NCI-H2227 treated with DMSO at 0.1 percent for 48 hours (cell line): ENCODE measurements around the gene PPFIBP2.

Experiments
- DNase-seq: peaks from one replicate; lab custom pipeline; 2025; lab: John Stamatoyannopoulos, UW

PPFIBP2 gene

GRCh38 chr11:7513234-7514098 lies at the start of gene PPFIBP2:
Gene PPFIBP2, plus strand, starts transcription at chr11:7513999. Its CDS starts 35,477 bp downstream, at chr11:7549476.
- peak; percentile 48 for DNase-seq

DNA sequence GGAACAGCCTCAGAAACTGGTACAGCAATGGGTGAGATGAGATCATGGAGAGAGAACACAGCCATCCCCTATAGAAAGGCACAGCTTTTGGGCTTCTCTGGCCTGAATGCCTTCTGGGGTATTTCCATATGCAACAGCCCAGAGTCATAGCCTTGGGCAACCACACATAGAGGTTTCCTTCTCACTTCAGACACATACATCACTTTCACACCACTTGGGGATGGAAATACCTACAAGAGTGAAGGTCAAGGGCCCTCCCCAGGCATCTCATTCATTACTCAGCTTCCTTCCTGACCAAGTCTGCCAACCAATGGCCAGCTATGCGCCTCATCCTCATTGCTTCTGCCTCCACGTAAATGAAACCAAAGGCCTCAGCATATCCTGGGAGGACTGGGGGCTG lies 46.1 kb upstream of the PPFIBP2 start:
- no peak for DNase-seq

GRCh38 chr11:7469351-7469865 lies 44.4 kb upstream of the PPFIBP2 start:
- no peak for DNase-seq

DNA sequence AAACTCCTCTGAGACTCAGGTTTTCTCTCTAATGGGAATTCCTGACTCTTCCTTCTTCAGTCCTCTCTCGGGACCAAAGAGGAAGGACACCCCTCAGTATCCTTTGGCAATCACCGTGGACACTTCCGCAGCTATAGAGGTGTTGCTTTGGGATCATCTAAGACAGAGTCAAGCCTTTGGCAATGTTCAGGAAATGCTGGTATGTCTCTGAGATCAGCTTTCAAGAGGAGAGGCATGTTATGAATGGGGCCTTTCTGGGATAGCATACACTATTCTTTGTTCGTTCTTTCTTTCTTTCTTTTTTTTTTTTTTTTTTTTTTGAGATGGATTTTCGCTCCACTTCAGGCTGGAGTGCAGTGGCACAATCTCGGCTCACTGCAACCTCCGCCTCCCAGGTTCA lies 42.7 kb upstream of the PPFIBP2 start:
- no peak for DNase-seq

DNA sequence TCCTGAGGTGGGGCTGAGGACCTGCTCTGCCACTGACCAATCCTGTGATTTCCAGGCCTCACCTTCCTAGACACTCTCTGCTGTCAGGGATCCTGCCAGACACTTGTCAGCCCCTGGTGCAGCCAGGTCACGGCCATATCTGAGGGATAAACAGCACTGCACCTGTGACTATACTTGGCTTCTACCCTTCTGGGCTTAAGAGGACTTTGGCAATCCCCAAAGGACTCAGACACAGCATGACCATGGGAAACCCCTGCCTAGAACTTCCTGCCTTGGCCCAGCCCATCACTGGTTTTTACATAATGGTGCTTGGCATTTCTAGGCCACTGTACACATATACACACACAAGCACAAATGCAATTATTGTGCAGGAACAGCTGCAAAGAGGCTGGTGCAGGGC lies 40.1 kb upstream of the PPFIBP2 start:
- no peak for DNase-seq

DNA sequence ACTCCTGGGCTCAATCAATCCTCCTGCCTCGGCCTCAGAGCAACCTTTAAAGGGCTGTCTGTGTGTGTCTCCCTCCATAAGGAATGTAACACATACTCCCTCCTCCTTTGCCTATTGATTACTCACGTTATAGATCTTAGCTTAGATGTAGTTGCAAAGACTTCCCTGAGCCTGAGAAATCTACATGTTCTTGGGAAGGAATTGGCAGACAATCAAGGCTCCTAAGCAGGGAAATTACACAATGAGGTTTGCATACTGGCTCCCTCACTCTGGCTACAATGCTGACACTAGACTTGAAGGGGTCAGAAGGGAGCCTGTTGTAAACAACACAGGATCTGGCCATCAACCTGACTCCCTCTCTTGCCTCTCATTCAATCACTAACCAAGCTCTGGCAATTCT lies 33.7 kb upstream of the PPFIBP2 start:
- DNase-seq = no peak

DNA sequence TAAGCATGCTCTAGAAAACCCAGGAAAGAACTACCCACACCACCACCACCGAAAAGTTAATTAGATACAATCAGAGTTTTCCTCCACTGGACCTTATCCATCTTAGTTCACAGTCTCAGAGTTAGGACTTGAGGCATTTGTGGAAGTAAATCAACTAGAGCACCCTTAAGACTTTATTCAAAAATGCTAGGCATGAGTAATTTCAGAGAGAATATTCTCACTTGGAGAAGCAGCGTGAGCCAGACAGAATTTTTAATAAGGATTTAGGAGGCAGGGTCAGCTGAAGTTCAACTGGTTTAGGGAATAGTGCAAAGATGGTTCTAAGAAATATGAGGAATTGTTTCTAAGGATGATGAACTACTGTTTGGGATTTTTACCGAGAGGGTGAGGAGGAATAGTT lies 29.7 kb upstream of the PPFIBP2 start:
- no peak for DNase-seq

DNA sequence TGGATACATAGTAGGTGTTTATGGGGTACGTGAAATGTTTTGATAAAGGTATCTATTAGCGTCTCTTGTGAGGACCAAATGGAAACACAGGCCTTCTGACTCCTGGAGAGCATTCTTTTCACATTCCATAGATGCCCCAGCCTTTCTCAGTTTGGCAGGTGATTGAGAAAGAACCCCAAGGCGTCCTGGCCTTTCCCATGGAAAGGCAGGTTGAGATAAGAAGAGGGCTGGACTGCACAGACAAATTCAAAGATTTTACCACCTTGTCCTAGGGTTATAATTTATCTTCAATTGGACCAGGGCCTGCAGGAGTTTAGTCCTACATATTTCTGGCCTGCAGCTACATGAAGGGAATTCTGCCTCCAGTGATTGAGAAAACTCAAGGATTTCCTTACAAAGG lies 29.2 kb upstream of the PPFIBP2 start:
- no peak for DNase-seq

DNA sequence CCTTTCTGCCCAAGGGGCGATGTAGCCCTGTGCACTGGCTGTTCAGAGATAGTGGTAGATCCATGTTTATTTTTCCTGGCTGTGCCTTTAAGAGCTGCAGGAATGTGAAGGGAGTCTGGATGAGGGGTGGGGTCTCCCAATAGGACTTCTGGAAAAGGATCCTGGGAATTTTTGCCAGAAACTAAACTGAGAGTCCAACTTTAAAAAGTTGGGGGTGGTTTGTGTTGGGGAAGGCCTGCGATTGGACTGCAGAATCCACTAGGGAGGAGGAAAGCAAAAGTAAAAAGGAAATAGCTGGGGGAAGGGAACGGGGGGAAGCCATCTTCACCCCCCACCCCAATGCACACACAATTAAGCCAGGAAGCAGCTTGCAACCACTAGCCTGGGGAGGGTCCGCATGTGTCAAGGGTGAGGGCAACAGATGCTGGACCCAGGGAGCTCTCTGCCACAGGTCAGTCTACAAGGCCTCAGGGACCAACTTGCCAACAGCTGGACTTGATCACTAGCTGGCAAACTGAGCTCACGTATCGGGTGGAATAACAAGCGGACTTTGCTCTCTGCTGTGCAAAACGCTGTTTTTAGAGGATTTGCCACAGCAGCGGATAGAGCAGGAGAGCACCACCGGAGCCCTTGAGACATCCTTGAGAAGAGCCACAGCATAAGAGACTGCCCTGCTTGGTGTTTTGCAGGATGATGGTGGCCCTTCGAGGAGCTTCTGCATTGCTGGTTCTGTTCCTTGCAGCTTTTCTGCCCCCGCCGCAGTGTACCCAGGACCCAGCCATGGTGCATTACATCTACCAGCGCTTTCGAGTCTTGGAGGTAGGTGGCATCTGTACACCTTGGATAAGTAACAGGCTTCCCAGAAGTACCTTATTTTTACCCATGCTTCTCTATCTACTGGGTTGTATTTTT lies 28.4 kb upstream of the PPFIBP2 start, which contains the start of gene OLFML1:
Gene OLFML1, plus strand, starts transcription at position 321 of the 912 bp plus-strand sequence. Its CDS starts 370 bp downstream, at position 691.
- no peak for DNase-seq

DNA sequence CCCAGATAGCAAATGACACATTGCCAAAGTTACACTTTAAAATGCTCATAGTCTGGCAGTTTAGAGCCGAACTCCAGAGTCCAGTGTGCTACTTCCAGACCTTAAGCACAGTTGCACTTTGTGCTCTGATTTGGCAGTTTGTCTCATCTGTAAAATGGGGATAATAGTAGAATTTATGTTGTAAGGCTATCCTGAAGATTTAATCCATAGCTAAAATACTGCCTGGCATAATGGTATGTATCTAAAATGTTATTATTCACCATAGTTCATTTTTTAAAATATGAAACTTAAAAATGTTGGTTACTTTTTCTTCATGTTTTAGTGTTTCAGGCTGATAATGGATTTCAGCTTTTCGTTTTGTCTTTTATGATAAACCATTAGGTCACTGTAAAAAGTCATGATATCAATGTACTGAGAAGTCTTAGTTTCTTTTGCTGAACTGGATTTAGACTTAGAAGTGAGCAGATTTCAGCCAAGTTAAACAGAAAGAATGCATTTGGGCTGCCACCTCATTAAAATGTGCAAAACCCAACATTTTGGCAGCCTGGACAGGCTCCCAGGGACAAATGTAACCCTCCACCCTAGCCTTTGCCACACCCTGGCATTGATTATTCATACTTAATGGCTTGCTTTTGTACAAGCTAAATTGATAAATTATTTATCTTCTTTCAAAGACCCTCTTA lies 27.6 kb upstream of the PPFIBP2 start:
- no peak for DNase-seq

- no peak for DNase-seq
Observed at GRCh38 chr11:7486781-7487140, 27.0 kb upstream of the PPFIBP2 start.

- DNase-seq = no peak
Observed at GRCh38 chr11:7487360-7487759, 26.4 kb upstream of the PPFIBP2 start.

GRCh38 chr11:7488681-7489080 lies 25.1 kb upstream of the PPFIBP2 start:
- DNase-seq = no peak

DNA sequence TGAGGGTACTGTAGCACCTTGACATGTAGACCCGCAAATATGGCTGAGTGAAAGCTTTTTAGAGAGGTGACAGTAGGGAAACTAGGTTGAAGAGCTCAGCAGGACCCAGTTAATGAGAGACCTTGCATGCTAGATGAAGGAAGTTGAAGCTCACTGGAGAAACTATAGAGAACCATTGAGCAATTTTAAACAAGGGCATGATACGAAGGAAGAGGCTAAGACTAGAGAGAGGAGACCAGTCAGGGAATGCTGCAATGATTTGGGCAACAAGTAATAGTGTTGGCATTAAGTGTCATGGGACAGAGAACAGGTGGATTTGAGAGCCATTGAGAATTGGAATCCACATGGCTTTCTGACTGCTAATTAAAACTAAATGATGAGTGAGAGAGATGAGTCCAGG lies 24.4 kb upstream of the PPFIBP2 start:
- no peak for DNase-seq

DNA sequence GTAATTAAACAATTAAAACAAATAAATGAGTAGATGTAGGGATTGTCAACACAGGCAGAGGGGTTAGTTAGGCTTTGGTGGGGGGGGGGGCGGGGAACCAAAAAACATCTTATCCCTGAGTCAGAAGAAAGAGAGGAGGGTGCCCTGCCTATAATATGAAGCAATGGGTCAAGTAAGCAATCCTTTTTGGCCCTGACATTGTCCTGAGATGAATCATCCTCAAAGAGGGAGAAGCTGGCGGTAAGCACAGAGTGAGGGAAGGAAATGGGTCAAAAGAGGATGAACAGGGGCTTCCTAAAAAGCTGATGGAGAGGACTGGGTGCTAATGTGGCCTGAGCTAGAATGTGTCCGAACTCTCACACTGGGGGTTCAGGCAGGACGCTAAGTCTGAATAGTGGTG lies 23.7 kb upstream of the PPFIBP2 start:
- DNase-seq = no peak

DNA sequence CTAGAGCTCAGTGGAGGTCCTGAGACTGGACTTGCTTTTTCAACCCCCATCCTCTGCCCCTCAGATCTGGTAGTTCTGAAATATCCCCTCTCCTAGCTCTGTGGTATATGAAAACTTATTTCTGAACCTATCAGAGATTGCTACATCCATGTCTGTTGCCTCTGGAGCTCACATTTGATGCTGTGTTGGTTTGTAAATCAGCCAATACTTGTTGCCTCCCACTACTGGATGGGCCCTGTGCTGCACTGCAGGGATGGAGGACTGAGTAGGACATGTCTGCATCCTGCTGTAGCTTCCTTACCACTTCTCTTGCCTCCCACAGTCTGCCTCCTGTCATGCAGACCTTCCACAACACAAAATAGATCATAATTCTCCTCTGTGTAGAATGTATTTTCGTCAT lies 23.3 kb upstream of the PPFIBP2 start:
- DNase-seq = no peak

DNA sequence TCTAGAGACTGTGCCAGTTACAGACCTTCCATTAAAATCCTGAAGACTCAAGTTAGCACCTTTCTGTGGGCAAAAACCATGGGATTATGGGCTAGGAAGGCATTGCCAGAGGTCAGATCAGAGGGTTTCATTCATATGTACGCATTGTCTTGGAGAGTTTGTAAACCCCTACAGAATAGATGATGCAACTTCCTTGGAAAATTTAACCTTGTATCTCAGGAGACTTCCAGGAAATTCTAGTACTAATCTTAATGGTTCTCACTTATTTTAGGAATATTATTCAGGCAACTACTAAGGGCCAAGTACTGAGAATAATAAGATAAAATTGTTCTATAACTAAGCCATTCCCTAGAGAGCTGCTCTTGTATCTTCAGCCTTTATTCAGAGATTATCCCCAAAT lies 21.5 kb upstream of the PPFIBP2 start:
- no peak for DNase-seq

DNA sequence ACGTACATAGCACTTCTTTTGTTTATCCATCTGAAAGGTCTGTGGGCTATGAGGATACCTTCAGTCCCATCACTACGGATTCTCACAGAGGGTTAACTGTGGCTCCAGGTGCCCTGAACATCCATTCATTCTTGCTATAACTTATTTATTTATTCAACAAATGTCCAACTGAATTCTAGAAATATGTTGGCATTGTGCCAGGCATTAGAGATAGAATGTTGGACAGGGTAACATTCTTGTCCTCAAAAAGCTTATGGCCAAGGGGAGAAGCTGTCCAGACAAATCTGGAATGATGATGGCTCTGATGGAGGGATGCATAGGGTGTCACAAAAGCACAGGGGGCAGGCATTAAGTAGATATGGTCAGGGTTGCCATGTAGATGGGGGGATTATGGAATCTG lies 20.1 kb upstream of the PPFIBP2 start:
- no peak for DNase-seq

DNA sequence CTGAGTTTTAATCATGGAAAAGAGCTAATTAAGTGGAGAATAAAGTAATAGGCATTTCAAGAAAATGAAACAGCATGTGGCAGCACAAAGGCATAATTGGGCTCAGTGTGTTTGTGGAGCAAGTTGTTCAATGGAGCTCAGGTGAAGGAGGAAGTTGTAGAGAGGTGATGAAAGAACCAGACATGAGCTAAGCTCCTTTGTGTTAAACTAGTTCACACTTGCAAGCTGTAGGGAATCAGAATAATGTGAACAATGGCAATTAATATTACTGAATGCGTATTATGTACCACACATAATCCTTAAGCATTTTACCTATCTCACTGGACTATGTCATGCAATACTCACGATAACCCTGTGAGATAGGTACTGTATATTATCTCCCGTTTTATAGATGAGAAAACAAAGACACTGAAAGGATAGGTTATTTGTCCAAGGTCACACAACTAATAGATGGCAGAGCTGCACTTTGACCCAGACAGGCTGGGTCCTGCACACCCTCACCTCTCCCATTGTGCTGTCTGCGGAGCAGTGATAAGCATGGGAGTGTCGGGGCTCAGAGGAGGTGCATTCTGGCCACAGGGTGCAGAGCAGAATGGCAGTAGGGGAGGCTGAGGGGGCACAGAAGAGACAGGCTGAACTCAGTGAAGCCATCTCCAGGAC lies 19.6 kb upstream of the PPFIBP2 start:
- no peak for DNase-seq

DNA sequence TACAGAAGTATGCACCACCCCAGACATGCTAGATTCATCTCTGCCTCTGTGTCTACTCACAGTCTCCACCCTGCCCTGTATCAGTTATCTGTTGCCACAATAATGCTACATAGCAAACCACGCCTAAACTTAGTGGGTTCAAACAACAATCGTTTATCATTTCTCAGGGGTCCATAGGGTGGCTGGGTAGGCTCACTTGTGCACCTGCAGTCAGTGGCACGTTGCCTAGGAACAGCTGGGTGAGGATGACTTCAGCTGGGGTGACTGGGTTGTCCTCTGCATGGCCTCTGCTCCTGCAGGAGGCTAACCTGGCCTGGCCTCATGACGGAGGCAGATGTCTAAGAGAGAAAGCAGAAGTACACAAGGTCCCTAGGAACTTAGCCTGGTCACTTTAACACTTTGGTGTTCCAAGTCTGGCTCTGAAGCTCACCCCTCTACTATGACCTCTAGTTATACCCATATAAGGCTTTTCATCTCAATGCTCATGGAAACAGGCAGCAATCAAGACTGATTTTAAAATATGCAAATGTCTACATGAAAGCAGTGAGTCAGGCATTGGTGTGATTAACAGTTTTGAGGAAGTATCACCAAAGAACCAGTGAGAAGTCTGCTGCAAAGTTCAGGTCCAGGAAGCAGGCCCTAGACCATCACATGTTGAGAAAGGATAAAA lies 17.8 kb upstream of the PPFIBP2 start:
- no peak for DNase-seq

- no peak for DNase-seq
Observed at GRCh38 chr11:7498193-7498592, 15.6 kb upstream of the PPFIBP2 start.
